Peyer's patch (tissue), 4 donors: Measurements from ENCODE around the gene CDH4. TPM values are rescaled to one million over a fixed set of nuclear protein-coding genes. Genes with fewer than 3 reads are reported as not detected.

ENCODE experiments used
- DNase-seq, 3 donors: peaks; one replicate each; pipeline ENCODE4 v3.0.0-alpha.2; 2017 to 2019
- H3K27ac ChIP-seq, 4 donors: fragments of 200-600 bp; sonication (generic); one replicate each; pipeline ENCODE4 v1.5.1; 2016 to 2019
- H3K27me3 ChIP-seq, 2 donors: fragments of 200-600 bp; sonication (generic); one replicate each; pipeline ENCODE4 v1.5.1; 2019
- H3K36me3 ChIP-seq, 3 donors: fragments of 200-600 bp; sonication (generic); one replicate each; pipeline ENCODE4 v1.5.1; 2016 to 2019
- H3K4me1 ChIP-seq, 4 donors: fragments of 200-600 bp; sonication (generic); one replicate each; pipeline ENCODE4 v1.5.1; 2016 to 2019
- H3K4me3 ChIP-seq, 4 donors: fragments of 200-600 bp; sonication (generic); 1 replicate in 3 of 4; 2 replicates in 1 of 4; pipeline ENCODE4 v1.5.1; 2016 to 2019; ENCODE audit warnings: mild to moderate bottlenecking in 1 of 4
- H3K9me3 ChIP-seq, 4 donors: fragments of 200-600 bp; sonication (generic); one replicate each; pipeline ENCODE4 v1.5.1; 2016 to 2019; ENCODE audit warnings: mild to moderate bottlenecking in 1 of 4
- CTCF ChIP-seq, 6 experiments: fragments of 450-650 bp in 4 of 6; fragments of 200-600 bp in 2 of 6; sonication (generic) in 1 of 6; IDR thresholded peaks; one replicate each; pipeline ENCODE4 v1.5.1; 2017 to 2019; ENCODE audit warnings: antibody characterized with exemption in 6 of 6, mild to moderate bottlenecking in 3 of 6, moderate library complexity in 1 of 6
- POLR2A ChIP-seq, 2 donors: fragments of 450-650 bp; IDR thresholded peaks; one replicate each; pipeline ENCODE4 v1.5.1; 2017; ENCODE audit warnings: antibody characterized with exemption in 2 of 2, mild to moderate bottlenecking in 2 of 2, moderate library complexity in 2 of 2
- total RNA-seq, 4 donors: library from RNA; depleted of rRNA; stranded (reverse); fragments of >200 nt; gene quantifications; one replicate each; pipeline ENCODE4 v1.1.0, GENCODE V29; 2016

Gene CDH4
- total RNA-seq, 4 donors from 2014 or later, result 0.27 TPM; not detected in 3

- TF ChIP-seq CTCF (IDR thresholded peaks at IDR 0.05) (no peak), POLR2A (IDR thresholded peaks at IDR 0.05) (no peak)
- Histone ChIP-seq H3K36me3 (no peaks in the 10 kb centered on the region), H3K4me1 (no peaks in the 10 kb centered on the region), H3K9me3 (no peaks in the 10 kb centered on the region), H3K4me3 (no peak overlapping the region), H3K27ac (no peak overlapping the region), H3K27me3 (no peaks in the 10 kb centered on the region)
- DNase-seq, result no peak
Measured at GRCh38 chr20:61883857-61884393, 631.9 kb downstream of the CDH4 start.

- no peak for TF ChIP-seq CTCF (IDR thresholded peaks at IDR 0.05)
- no peak for TF ChIP-seq POLR2A (IDR thresholded peaks at IDR 0.05)
- no peaks in the 10 kb centered on the region for H3K27me3 ChIP-seq
- H3K4me3 ChIP-seq, result no peak overlapping the region
Measured at GRCh38 chr20:61884571-61885389, 632.7 kb downstream of the CDH4 start.

GRCh38 chr20:61885759-61886715 lies 634.0 kb downstream of the CDH4 start:
- no peaks in the 10 kb centered on the region for H3K4me1 ChIP-seq
- no peak overlapping the region for H3K27ac ChIP-seq
- no peaks in the 10 kb centered on the region for H3K36me3 ChIP-seq
- no peak overlapping the region for H3K4me3 ChIP-seq
- no peaks in the 10 kb centered on the region for H3K27me3 ChIP-seq
- DNase-seq, result no peak
- no peaks in the 10 kb centered on the region for H3K9me3 ChIP-seq
- no peak for TF ChIP-seq CTCF (IDR thresholded peaks at IDR 0.05)
- TF ChIP-seq POLR2A (IDR thresholded peaks at IDR 0.05), result no peak

More at GRCh38 chr20:61884571-61885389, 632.7 kb downstream of the CDH4 start:
- no peak overlapping the region for H3K27ac ChIP-seq
- H3K36me3 ChIP-seq, result no peaks in the 10 kb centered on the region
- no peaks in the 10 kb centered on the region for H3K4me1 ChIP-seq
- H3K9me3 ChIP-seq, result no peaks in the 10 kb centered on the region
- no peak for DNase-seq

GRCh38 chr20:61886721-61887595 lies 634.9 kb downstream of the CDH4 start:
- peak in 1 of 3 donors; percentile 55 for DNase-seq
- TF ChIP-seq CTCF (IDR thresholded peaks at IDR 0.05), result peak in 5 of 6 experiments; percentile 23 to 51 (median 48)
- TF ChIP-seq POLR2A (IDR thresholded peaks at IDR 0.05), result no peak
- no peak overlapping the region for H3K4me3 ChIP-seq
- no peaks in the 10 kb centered on the region for H3K9me3 ChIP-seq
- no peaks in the 10 kb centered on the region for H3K4me1 ChIP-seq
- no peaks in the 10 kb centered on the region for H3K27me3 ChIP-seq
- H3K36me3 ChIP-seq, result no peaks in the 10 kb centered on the region
- H3K27ac ChIP-seq, result no peak overlapping the region
